Mesodermal cell (in vitro differentiated cells): ENCODE results near the gene EFHD1.

Experiments
- H3K27ac ChIP-seq: 2 replicates; pipeline ENCODE4 v1.7.0; 2013; ENCODE audit warnings: mild to moderate bottlenecking, low read depth, low read length, moderate library complexity; ENCODE audit not compliant: severe bottlenecking
- H3K36me3 ChIP-seq: 2 replicates; pipeline ENCODE4 v1.7.1; 2013; ENCODE audit warnings: mild to moderate bottlenecking, low read length, moderate library complexity; ENCODE audit not compliant: control insufficient read depth, insufficient read depth
- H3K4me1 ChIP-seq: one replicate; pipeline ENCODE4 v1.7.1; 2013; ENCODE audit warnings: mild to moderate bottlenecking, low read length; ENCODE audit not compliant: insufficient read depth, control insufficient read depth, poor library complexity, severe bottlenecking
- H3K4me3 ChIP-seq: 2 replicates; pipeline ENCODE4 v1.7.0; 2013; ENCODE audit warnings: low read length, control low read depth, mild to moderate bottlenecking; ENCODE audit not compliant: insufficient read depth, poor library complexity, severe bottlenecking; ENCODE audit errors: extremely low read depth
- H3K9me3 ChIP-seq: 2 replicates; pipeline ENCODE4 v1.7.1; 2013; ENCODE audit warnings: mild to moderate bottlenecking, low read length, moderate library complexity; ENCODE audit not compliant: control insufficient read depth
- WGBS, 2 experiments: methylation state at CpG; one replicate each; pipeline ENCODE4 v1.1.5; 2013; ENCODE audit warnings: missing lambda C conversion rate in 2 of 2; ENCODE audit not compliant: insufficient coverage in 2 of 2; 5-methylcytosine and 5-hydroxymethylcytosine counted together

Gene EFHD1

GRCh38 chr2:232598293-232598692, 35.1 kb upstream of the EFHD1 start:
- Histone ChIP-seq H3K9me3 (no peaks in the 10 kb centered on the region), H3K4me1 (no peaks in the 10 kb centered on the region), H3K4me3 (no peak overlapping the region), H3K36me3 (no peaks in the 10 kb centered on the region), H3K27ac (no peak overlapping the region)
- WGBS, 2 experiments: 90 to 94% methylated on average over 3 to 4 of the region's 4 CpGs

GRCh38 chr2:232600053-232600773, 33.2 kb upstream of the EFHD1 start:
- WGBS, 2 experiments: 85 to 90% methylated on average over 13 to 14 of the region's 17 CpGs
- Histone ChIP-seq H3K27ac (no peak overlapping the region), H3K9me3 (no peaks in the 10 kb centered on the region), H3K4me1 (no peaks in the 10 kb centered on the region), H3K36me3 (no peaks in the 10 kb centered on the region), H3K4me3 (no peak overlapping the region)

GRCh38 chr2:232603283-232603682, 30.1 kb upstream of the EFHD1 start:
- H3K36me3 ChIP-seq: no peaks in the 10 kb centered on the region
- no peak overlapping the region for H3K27ac ChIP-seq
- no CpG with 5 or more reads among the region's 3 CpGs for WGBS, 2 experiments
- no peak overlapping the region for H3K4me3 ChIP-seq
- no peaks in the 10 kb centered on the region for H3K9me3 ChIP-seq
- no peaks in the 10 kb centered on the region for H3K4me1 ChIP-seq

- Histone ChIP-seq H3K9me3 (no peaks in the 10 kb centered on the region), H3K36me3 (no peaks in the 10 kb centered on the region), H3K27ac (no peak overlapping the region), H3K4me1 (no peaks in the 10 kb centered on the region), H3K4me3 (no peak overlapping the region)
- WGBS, 2 experiments: 91% methylated on average over 4 to 8 of the region's 10 CpGs
Measured at GRCh38 chr2:232604535-232604934, 28.9 kb upstream of the EFHD1 start.

- H3K4me3 ChIP-seq: no peak overlapping the region
- H3K9me3 ChIP-seq: no peaks in the 10 kb centered on the region
- no peak overlapping the region for H3K27ac ChIP-seq
- no peaks in the 10 kb centered on the region for H3K4me1 ChIP-seq
- WGBS, 2 experiments: 86 to 93% methylated on average over 16 to 17 of the region's 17 CpGs
- no peaks in the 10 kb centered on the region for H3K36me3 ChIP-seq
Measured at GRCh38 chr2:232607011-232607410, 26.4 kb upstream of the EFHD1 start.

- WGBS, 2 experiments: 75 to 91% methylated on average over 3 to 6 of the region's 8 CpGs
- Histone ChIP-seq H3K36me3 (no peaks in the 10 kb centered on the region), H3K4me1 (no peaks in the 10 kb centered on the region), H3K4me3 (no peak overlapping the region), H3K9me3 (no peaks in the 10 kb centered on the region), H3K27ac (no peak overlapping the region)
Measured at GRCh38 chr2:232609607-232610006, 23.8 kb upstream of the EFHD1 start.

- no peaks in the 10 kb centered on the region for H3K36me3 ChIP-seq
- H3K27ac ChIP-seq: no peak overlapping the region
- WGBS, 2 experiments: 100% methylated on average over 1 to 2 of the region's 3 CpGs
- H3K4me1 ChIP-seq: no peaks in the 10 kb centered on the region
- H3K9me3 ChIP-seq: no peaks in the 10 kb centered on the region
- H3K4me3 ChIP-seq: no peak overlapping the region
Measured at GRCh38 chr2:232610081-232610480, 23.3 kb upstream of the EFHD1 start.

GRCh38 chr2:232611061-232611460, 22.3 kb upstream of the EFHD1 start:
- Histone ChIP-seq H3K9me3 (no peaks in the 10 kb centered on the region), H3K4me3 (no peak overlapping the region), H3K27ac (no peak overlapping the region), H3K4me1 (no peaks in the 10 kb centered on the region), H3K36me3 (no peaks in the 10 kb centered on the region)
- WGBS, 2 experiments: 87 to 88% methylated on average over 5 of the region's 6 CpGs

GRCh38 chr2:232611559-232612218, 21.7 kb upstream of the EFHD1 start:
- no peak overlapping the region for H3K27ac ChIP-seq
- no peaks in the 10 kb centered on the region for H3K36me3 ChIP-seq
- no peaks in the 10 kb centered on the region for H3K9me3 ChIP-seq
- WGBS, 2 experiments: 48 to 66% methylated on average over 5 to 8 of the region's 9 CpGs
- H3K4me3 ChIP-seq: no peak overlapping the region
- H3K4me1 ChIP-seq: no peaks in the 10 kb centered on the region

GRCh38 chr2:232613538-232614134, 19.8 kb upstream of the EFHD1 start:
- Histone ChIP-seq H3K9me3 (no peaks in the 10 kb centered on the region), H3K36me3 (no peaks in the 10 kb centered on the region), H3K4me3 (no peak overlapping the region), H3K4me1 (no peaks in the 10 kb centered on the region), H3K27ac (no peak overlapping the region)
- WGBS, 2 experiments: 59 to 72% methylated on average over 3 of the region's 3 CpGs

GRCh38 chr2:232615339-232615738, 18.1 kb upstream of the EFHD1 start:
- Histone ChIP-seq H3K36me3 (no peaks in the 10 kb centered on the region), H3K4me3 (no peak overlapping the region), H3K9me3 (no peaks in the 10 kb centered on the region), H3K4me1 (no peaks in the 10 kb centered on the region), H3K27ac (no peak overlapping the region)
- 93% methylated on average over 2 of the region's 8 CpGs; no CpG with 5 or more reads in 1 of the 2 experiments for WGBS, 2 experiments
